Chondrocyte (in vitro differentiated cells): ENCODE results near the gene PIGT. TPM values are rescaled to one million over a fixed set of nuclear protein-coding genes. Genes with fewer than 3 reads are reported as not detected.

Experiments
- microRNA-seq: library from miRNA; unstranded; fragments of <30 nt; microRNA quantifications from one replicate; pipeline ENCODE4 v1.2.0, GENCODE V29; 2020; ENCODE audit warnings: borderline number of aligned reads
- total RNA-seq: library from RNA; stranded (reverse); gene quantifications from 3 replicates; pipeline ENCODE4 v1.2.1, GENCODE V29; 2021

Gene PIGT
- total RNA-seq, 1 donor from 2014 or later: 105 TPM

Small RNAs within 50 kb of the gene (microRNA-seq; reads per million reads assigned to microRNA genes)
- not detected for gene MIR6812

Other genes starting within 250 kb of the PIGT start
- gene PI3, start 241.2 kb upstream of the PIGT start, total RNA-seq: not detected in 3 replicates
- gene SEMG1, start 209.1 kb upstream of the PIGT start, total RNA-seq: not detected in 3 replicates
- not detected in 3 replicates for gene SEMG2, start 194.8 kb upstream of the PIGT start, total RNA-seq
- 0.40 to 1.3 TPM in 2 of 3 replicates, not detected in the other for gene SLPI, start 161.6 kb upstream of the PIGT start, total RNA-seq
- not detected in 3 replicates for gene RBPJL, start 109.3 kb upstream of the PIGT start, total RNA-seq
- 0.10 to 0.26 TPM in 2 of 3 replicates, not detected in the other for gene MATN4, start 107.8 kb upstream of the PIGT start, total RNA-seq
- gene SDC4, start 67.7 kb upstream of the PIGT start, total RNA-seq: 17.1 to 21.4 TPM (median 21.2 TPM) in 3 replicates
- gene SYS1, start 53.0 kb upstream of the PIGT start, total RNA-seq: 18.1 to 18.8 TPM (median 18.3 TPM) in 3 replicates
- not detected in 3 replicates for gene TP53TG5, start 37.8 kb upstream of the PIGT start, total RNA-seq
- 11.3 to 47.0 TPM (median 46.6 TPM) in 3 replicates for gene DBNDD2, start 7.9 kb upstream of the PIGT start, total RNA-seq
- not detected in 3 replicates for gene WFDC2, start 53.6 kb downstream of the PIGT start, total RNA-seq
- gene SPINT3, start 99.5 kb downstream of the PIGT start, total RNA-seq: not detected in 3 replicates
- gene WFDC6, start 123.3 kb downstream of the PIGT start, total RNA-seq: not detected in 3 replicates
- gene EPPIN, start 131.3 kb downstream of the PIGT start, total RNA-seq: not detected in 3 replicates
- gene WFDC8, start 163.1 kb downstream of the PIGT start, total RNA-seq: not detected in 3 replicates
- gene WFDC10A, start 213.6 kb downstream of the PIGT start, total RNA-seq: not detected in 3 replicates
- gene WFDC9, start 215.1 kb downstream of the PIGT start, total RNA-seq: not detected in 3 replicates